ENCODE data around the gene SEC14L3. TPM values are rescaled to one million over a fixed set of nuclear protein-coding genes. Genes with fewer than 3 reads are reported as not detected.

Gene SEC14L3
- total and polyA plus RNA-seq, 2 of the 13 experiments (the other 11 are each of a cell fraction or from before 2014, with no cell fraction given): not detected

GRCh38 chr22:30425616-30426387 lies 46.0 kb downstream of the SEC14L3 start, which contains the start of gene MTFP1 (continued):
- TF ChIP-seq GPN1 (CRISPR knock-in tag; IDR thresholded peaks at IDR 0.05; ENCODE audit: borderline replicate concordance) (no peak), ISL2 (CRISPR knock-in tag; IDR thresholded peaks at IDR 0.05) (no peak), USF2 (IDR thresholded peaks at IDR 0.05; ENCODE audit: low read depth, low read length) (no peak), USF2 (CRISPR knock-in tag; IDR thresholded peaks at IDR 0.05; ENCODE audit: borderline replicate concordance) (peak; percentile 71), ZMAT5 (CRISPR knock-in tag; IDR thresholded peaks at IDR 0.05; ENCODE audit: borderline replicate concordance, low read depth) (no peak), ZNF446 (CRISPR knock-in tag; IDR thresholded peaks at IDR 0.05) (peak; percentile 68; the same call in 1 of the 2 replicates), GABPB1 (CRISPR knock-in tag; IDR thresholded peaks at IDR 0.05) (peak; percentile 77), MZF1 (CRISPR knock-in tag; IDR thresholded peaks at IDR 0.05; ENCODE audit: borderline replicate concordance) (no peak), RNF2 (conservative IDR thresholded peaks at IDR 0.05; ENCODE audit: low read depth) (no peak), PLSCR1 (CRISPR knock-in tag; IDR thresholded peaks at IDR 0.05; ENCODE audit: borderline replicate concordance) (no peak), KDM5A (IDR thresholded peaks at IDR 0.05; ENCODE audit: borderline replicate concordance, low read length) (no peak), SKI (IDR thresholded peaks at IDR 0.05; ENCODE audit: partially characterized antibody) (peak; percentile 22), ZNF121 (CRISPR knock-in tag; IDR thresholded peaks at IDR 0.05) (0 out of 2 replicates have a peak, but pooled peaks have one; percentile 25), KLF11 (CRISPR knock-in tag; IDR thresholded peaks at IDR 0.05) (no peak), MLLT10 (CRISPR knock-in tag; IDR thresholded peaks at IDR 0.05) (no peak), HNRNPL (IDR thresholded peaks at IDR 0.05; ENCODE audit: low read depth, low read length) (0 out of 2 replicates have a peak, but pooled peaks have one; percentile 23), KLF16 (CRISPR knock-in tag; IDR thresholded peaks at IDR 0.05) (peak in 1 of 2 experiments; percentile 52; a peak in 1 of 4 replicates), FOXK1 (CRISPR knock-in tag; IDR thresholded peaks at IDR 0.05; ENCODE audit: borderline replicate concordance, low read depth) (no peak), ZSCAN12 (CRISPR knock-in tag; IDR thresholded peaks at IDR 0.05) (no peak), ZNF207 (IDR thresholded peaks at IDR 0.05; ENCODE audit: borderline replicate concordance) (no peak), HNRNPLL (IDR thresholded peaks at IDR 0.05; ENCODE audit: low read depth, low read length, poor library complexity, severe bottlenecking) (peak; percentile 64), ZNF703 (CRISPR knock-in tag; IDR thresholded peaks at IDR 0.05; ENCODE audit: borderline replicate concordance) (no peak), KDM5B (CRISPR knock-in tag; IDR thresholded peaks at IDR 0.05; ENCODE audit: borderline replicate concordance) (peak; percentile 17; the same call in 1 of the 2 replicates)
- TF ChIP-seq, protein P1, sequence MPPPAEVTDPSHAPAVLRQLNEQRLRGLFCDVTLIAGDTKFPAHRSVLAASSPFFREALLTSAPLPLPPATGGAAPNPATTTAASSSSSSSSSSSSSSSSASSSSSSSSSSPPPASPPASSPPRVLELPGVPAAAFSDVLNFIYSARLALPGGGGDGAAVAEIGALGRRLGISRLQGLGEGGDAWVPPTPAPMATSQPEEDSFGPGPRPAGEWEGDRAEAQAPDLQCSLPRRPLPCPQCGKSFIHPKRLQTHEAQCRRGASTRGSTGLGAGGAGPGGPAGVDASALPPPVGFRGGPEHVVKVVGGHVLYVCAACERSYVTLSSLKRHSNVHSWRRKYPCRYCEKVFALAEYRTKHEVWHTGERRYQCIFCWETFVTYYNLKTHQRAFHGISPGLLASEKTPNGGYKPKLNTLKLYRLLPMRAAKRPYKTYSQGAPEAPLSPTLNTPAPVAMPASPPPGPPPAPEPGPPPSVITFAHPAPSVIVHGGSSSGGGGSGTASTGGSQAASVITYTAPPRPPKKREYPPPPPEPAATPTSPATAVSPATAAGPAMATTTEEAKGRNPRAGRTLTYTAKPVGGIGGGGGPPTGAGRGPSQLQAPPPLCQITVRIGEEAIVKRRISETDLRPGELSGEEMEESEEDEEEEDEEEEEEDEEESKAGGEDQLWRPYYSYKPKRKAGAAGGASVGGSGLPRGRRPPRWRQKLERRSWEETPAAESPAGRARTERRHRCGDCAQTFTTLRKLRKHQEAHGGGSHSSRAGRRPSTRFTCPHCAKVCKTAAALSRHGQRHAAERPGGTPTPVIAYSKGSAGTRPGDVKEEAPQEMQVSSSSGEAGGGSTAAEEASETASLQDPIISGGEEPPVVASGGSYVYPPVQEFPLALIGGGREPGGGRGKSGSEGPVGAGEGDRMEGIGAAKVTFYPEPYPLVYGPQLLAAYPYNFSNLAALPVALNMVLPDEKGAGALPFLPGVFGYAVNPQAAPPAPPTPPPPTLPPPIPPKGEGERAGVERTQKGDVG (CRISPR knock-in tag; IDR thresholded peaks at IDR 0.05; ENCODE audit: borderline replicate concordance): no peak

Measured in HepG2 (cell line).